HG03103 (cell line): Measurements from ENCODE around the gene CPEB3.
"Not testable (repeated sequence)": the region's sequence is repeated elsewhere in the genome, so short reads cannot be mapped to it uniquely, and the experiment has no call there.

Source experiments
- ATAC-seq: cut with Tn5 transposase; IDR thresholded peaks from one replicate; pipeline ENCODE4 v1.9.1; 2021; ENCODE audit warnings: low read depth; ENCODE audit not compliant: unreplicated experiment

CPEB3 gene

GRCh38 chr10:92290837-92291615, at the start of gene CPEB3, which contains the start of gene MARCHF5:
CPEB3 (minus strand) TSS chr10:92291078; CDS start chr10:92240350, 50,728 bp downstream.
MARCHF5 (plus strand) TSS chr10:92291167; CDS start chr10:92291495, 328 bp downstream.
- peak; percentile 99 for ATAC-seq

GRCh38 chr10:92329927-92330326, 39.0 kb upstream of the CPEB3 start:
- ATAC-seq, result not testable (repeated sequence)

GRCh38 chr10:92328993-92329392, 38.1 kb upstream of the CPEB3 start:
- ATAC-seq, result no peak

- ATAC-seq, result no peak
Observed at GRCh38 chr10:92327445-92328433, 36.9 kb upstream of the CPEB3 start.

GRCh38 chr10:92323079-92323478, 32.2 kb upstream of the CPEB3 start:
- ATAC-seq, result no peak

GRCh38 chr10:92316610-92317009, 25.7 kb upstream of the CPEB3 start:
- ATAC-seq, result no peak

- no peak for ATAC-seq
Observed at GRCh38 chr10:92313750-92314149, 22.9 kb upstream of the CPEB3 start.

GRCh38 chr10:92309272-92309671, 18.4 kb upstream of the CPEB3 start:
- no peak for ATAC-seq

- ATAC-seq, result no peak
Observed at GRCh38 chr10:92305133-92306072, 14.5 kb upstream of the CPEB3 start.

GRCh38 chr10:92304061-92304460, 13.2 kb upstream of the CPEB3 start:
- ATAC-seq, result no peak

GRCh38 chr10:92303096-92303495, 12.2 kb upstream of the CPEB3 start:
- ATAC-seq, result no peak

GRCh38 chr10:92298487-92298886, 7.6 kb upstream of the CPEB3 start:
- ATAC-seq, result no peak

- no peak for ATAC-seq
Observed at GRCh38 chr10:92291921-92292845, 1.3 kb upstream of the CPEB3 start.

GRCh38 chr10:92291616-92291865, 663 bp upstream of the CPEB3 start:
- no peak for ATAC-seq

GRCh38 chr10:92290076-92290836, 622 bp downstream of the CPEB3 start:
- ATAC-seq, result peak; percentile 3

- ATAC-seq, result no peak
Observed at GRCh38 chr10:92284112-92284704, 6.7 kb downstream of the CPEB3 start.

GRCh38 chr10:92278996-92279696, 11.7 kb downstream of the CPEB3 start:
- no peak for ATAC-seq

- no peak for ATAC-seq
Observed at GRCh38 chr10:92274071-92274470, 16.8 kb downstream of the CPEB3 start.
